Measurements from ENCODE around the gene ZNF358.

GRCh38 chr19:7505288-7505681, 10.6 kb upstream of the ZNF358 start:
- TF ChIP-seq POLR2A (IDR thresholded peaks at IDR 0.05; ENCODE audit: low read depth, low read length), result no peak
- TF ChIP-seq CTCF (IDR thresholded peaks at IDR 0.05; ENCODE audit: extremely low read depth in 1 of 2, insufficient read depth in 1 of 2, low read depth in 1 of 2, low read length in 2 of 2), result no peak
- TF ChIP-seq EZH2 (IDR thresholded peaks at IDR 0.05; ENCODE audit: borderline replicate concordance, low read depth, low read length, severe bottlenecking), result no peak
- TF ChIP-seq MAX (IDR thresholded peaks at IDR 0.05; ENCODE audit: insufficient read depth, insufficient read length), result no peak
- no peak for TF ChIP-seq POLR2AphosphoS5 (IDR thresholded peaks at IDR 0.05; ENCODE audit: insufficient read depth, low read depth, low read length)
- TF ChIP-seq GATA2 (IDR thresholded peaks at IDR 0.05; ENCODE audit: insufficient read depth, insufficient read length, low read depth, low read length), result no peak
- no peak for TF ChIP-seq FOS (IDR thresholded peaks at IDR 0.05; ENCODE audit: borderline replicate concordance, insufficient read depth, low read length)
